Heart left ventricle (tissue), 13 donors: ENCODE measurements around the gene LRRC2.

Experiments
- CTCF ChIP-seq, 12 donors: fragments of 200-600 bp; sonication (generic) in 4 of 12; IDR thresholded peaks; one replicate each; pipeline versions ENCODE4 v1.5.0 to v1.8.0; 2018 to 2022; ENCODE audit warnings: antibody characterized with exemption in 12 of 12, mild to moderate bottlenecking in 5 of 12
- POLR2A ChIP-seq, 2 donors: fragments of 450-650 bp; IDR thresholded peaks; one replicate each; pipeline ENCODE4 v1.6.1; 2017; ENCODE audit warnings: antibody characterized with exemption in 2 of 2, mild to moderate bottlenecking in 2 of 2, moderate library complexity in 2 of 2
- donor health status: ischemic (EF 13 %, LVEDD 7.1; RV severe dilation, severe dysfunction).
- donor health status: DM: no; HTN: yes; CAD: no.
- donor health status: DM: no; HTN: no; CAD: no.
- donor health status: ischemic (EF 25% LVEDD 6.9; RV normal size, moderate dysfunction).
- donor health status: ischemic (EF 25% LVEDD 5.7; RV mildly dilated, moderate dysfunction).
- donor health status: ischemic (EF 35%, LVEDD 5.7; RV mildly dilated, moderate dysfunction).
- donor health status: nonischemic (EF 11% LVEDD 7.7; RV severe dilation, severe dysfunction).
- donor health status: DM: yes; HTN: yes; CAD: no.
- donor health status: PGD.
- donor health status: ischemic (EF 29% LVEDD 5.4; RV normal size, mild dysfunction).
- donor health status: nonischemic (EF 23%, LVEDD 6.1; RV moderate dilation, normal function).

DNA sequence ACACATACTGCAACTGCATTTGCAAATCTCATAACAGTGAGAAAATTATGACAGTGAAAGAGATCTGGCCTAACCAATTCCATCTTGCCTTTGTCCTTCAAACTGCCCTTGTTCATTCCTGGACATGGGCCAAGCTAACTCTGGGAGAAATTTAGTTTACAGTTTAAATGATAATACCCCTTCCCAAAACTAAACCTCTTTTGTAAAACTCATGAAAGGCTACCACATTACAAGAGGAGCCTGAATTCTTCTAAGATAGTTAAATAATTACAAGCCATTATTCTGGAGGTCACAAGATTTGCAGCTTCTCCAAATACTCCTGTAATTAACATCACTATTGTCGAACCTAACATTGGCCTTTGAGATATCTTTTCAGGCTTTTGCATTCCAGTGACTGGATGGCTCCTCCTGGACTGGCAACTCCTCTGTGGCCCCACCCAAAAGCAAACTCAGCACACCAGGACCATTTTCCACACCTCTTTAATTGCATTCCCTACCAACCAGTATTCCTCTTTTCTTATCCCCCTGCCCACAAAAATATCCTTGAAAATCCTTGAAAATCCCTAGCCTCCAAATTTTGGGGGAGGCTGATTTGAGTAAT, 37.4 kb upstream of the LRRC2 start:
- no peak for TF ChIP-seq CTCF (IDR thresholded peaks at IDR 0.05)
- TF ChIP-seq POLR2A (IDR thresholded peaks at IDR 0.05): no peak
